GM18520 (cell line): ENCODE results near the gene SLC9A1.
A peak's percentile ranks its signal among the peaks of the same experiment; 100 is the strongest.
"Not testable (repeated sequence)": the region's sequence is repeated elsewhere in the genome, so short reads cannot be mapped to it uniquely, and the experiment has no call there.

Source experiments
- ATAC-seq: cut with Tn5 transposase; IDR thresholded peaks from one replicate; pipeline ENCODE4 v1.9.1; 2021; ENCODE audit not compliant: unreplicated experiment

Gene SLC9A1

GRCh38 chr1:27154991-27155781 is at the start of gene SLC9A1:
Gene SLC9A1, minus strand, starts transcription at chr1:27155125. Its CDS starts 791 bp downstream, at chr1:27154334.
- peak; percentile 87 for ATAC-seq

- ATAC-seq = no peak
Measured at GRCh38 chr1:27203946-27204345, 49.0 kb upstream of the SLC9A1 start.

- ATAC-seq = no peak
Measured at GRCh38 chr1:27201295-27201694, 46.4 kb upstream of the SLC9A1 start.

- ATAC-seq = no peak
Measured at GRCh38 chr1:27193194-27193593, 38.3 kb upstream of the SLC9A1 start.

GRCh38 chr1:27192039-27192529 is 37.2 kb upstream of the SLC9A1 start:
- ATAC-seq = no peak

- not testable (repeated sequence) for ATAC-seq
Measured at GRCh38 chr1:27184665-27185064, 29.7 kb upstream of the SLC9A1 start.

- no peak for ATAC-seq
Measured at GRCh38 chr1:27179979-27180378, 25.1 kb upstream of the SLC9A1 start.

GRCh38 chr1:27179379-27179778 is 24.5 kb upstream of the SLC9A1 start:
- no peak for ATAC-seq

- ATAC-seq = no peak
Measured at GRCh38 chr1:27176954-27177353, 22.0 kb upstream of the SLC9A1 start.

GRCh38 chr1:27176323-27176722 is 21.4 kb upstream of the SLC9A1 start:
- no peak for ATAC-seq

GRCh38 chr1:27172992-27173391 is 18.1 kb upstream of the SLC9A1 start:
- not testable (repeated sequence) for ATAC-seq

- no peak for ATAC-seq
Measured at GRCh38 chr1:27166929-27167328, 12.0 kb upstream of the SLC9A1 start.

- ATAC-seq = no peak
Measured at GRCh38 chr1:27166351-27166802, 11.5 kb upstream of the SLC9A1 start.

- ATAC-seq = no peak
Measured at GRCh38 chr1:27163093-27163492, 8.2 kb upstream of the SLC9A1 start.

GRCh38 chr1:27162090-27162489 is 7.2 kb upstream of the SLC9A1 start:
- no peak for ATAC-seq

- no peak for ATAC-seq
Measured at GRCh38 chr1:27161594-27161993, 6.7 kb upstream of the SLC9A1 start.

GRCh38 chr1:27157194-27157593 is 2.3 kb upstream of the SLC9A1 start:
- no peak for ATAC-seq

GRCh38 chr1:27154469-27154990 is 395 bp downstream of the SLC9A1 start:
- ATAC-seq = no peak

- no peak for ATAC-seq
Measured at GRCh38 chr1:27153927-27154358, 982 bp downstream of the SLC9A1 start.

GRCh38 chr1:27153549-27153886 is 1.4 kb downstream of the SLC9A1 start:
- ATAC-seq = no peak

GRCh38 chr1:27152829-27153548 is 1.9 kb downstream of the SLC9A1 start:
- no peak for ATAC-seq
